Gastrocnemius medialis (tissue), 4 donors: ENCODE results near the gene CMBL. TPM values are rescaled to one million over a fixed set of nuclear protein-coding genes. Genes with fewer than 3 reads are reported as not detected.
"Not testable (repeated sequence)": the region's sequence is repeated elsewhere in the genome, so short reads cannot be mapped to it uniquely, and the experiment has no call there.

Experiments used
- ATAC-seq, 2 donors: fragments of 150-250 bp; one replicate each; pipeline ENCODE4 v1.9.1; 2016
- DNase-seq, 2 donors: peaks; one replicate each; pipeline ENCODE4 v3.0.0-alpha.2; 2019
- H3K27ac ChIP-seq, 4 donors: fragments of 200-600 bp; sonication (generic); 1 replicate in 1 of 4; 2 replicates in 3 of 4; pipeline ENCODE4 v1.5.1; 2016 to 2018; ENCODE audit warnings: mild to moderate bottlenecking in 2 of 4, moderate library complexity in 1 of 4
- H3K27me3 ChIP-seq, 3 donors: fragments of 200-600 bp; sonication (generic) in 2 of 3; 1 replicate in 1 of 3; 2 replicates in 2 of 3; pipeline versions ENCODE4 v1.5.1 to v1.6.0; 2016 to 2019; ENCODE audit warnings: mild to moderate bottlenecking in 1 of 3, moderate library complexity in 1 of 3
- H3K36me3 ChIP-seq, 2 donors: fragments of 200-600 bp; sonication (generic) in 1 of 2; one replicate each; pipeline ENCODE4 v1.5.1; 2017 to 2018
- H3K4me1 ChIP-seq, 2 donors: fragments of 200-600 bp; sonication (generic) in 1 of 2; one replicate each; pipeline ENCODE4 v1.5.1; 2016 to 2017; ENCODE audit warnings: mild to moderate bottlenecking in 2 of 2
- H3K4me3 ChIP-seq, 4 donors: fragments of 200-600 bp; sonication (generic) in 3 of 4; 1 replicate in 1 of 4; 2 replicates in 3 of 4; pipeline ENCODE4 v1.5.1; 2016 to 2019; ENCODE audit warnings: mild to moderate bottlenecking in 2 of 4
- H3K9me3 ChIP-seq, 3 donors: fragments of 200-600 bp; sonication (generic) in 2 of 3; 1 replicate in 1 of 3; 2 replicates in 2 of 3; pipeline ENCODE4 v1.5.1; 2016 to 2019
- CTCF ChIP-seq, 5 experiments: fragments of 450-650 bp in 3 of 5; fragments of 200-600 bp in 2 of 5; sonication (generic) in 2 of 5; IDR thresholded peaks in 4 of 5; conservative IDR thresholded peaks in 1 of 5; 1 replicate in 4 of 5; 2 replicates in 1 of 5; pipeline ENCODE4 v1.5.1; 2016 to 2019; ENCODE audit warnings: antibody characterized with exemption in 5 of 5, mild to moderate bottlenecking in 3 of 5, moderate library complexity in 3 of 5
- POLR2A ChIP-seq, 2 donors: fragments of 450-650 bp; IDR thresholded peaks; one replicate each; pipeline ENCODE4 v1.6.1; 2017; ENCODE audit warnings: antibody characterized with exemption in 2 of 2, mild to moderate bottlenecking in 2 of 2, moderate library complexity in 2 of 2
- in situ Hi-C, 4 donors: fragments of 200-750 bp; cut with MboI; loops; one replicate each; pipeline versions ENCODE4 v1.15.0 to v1.8.0; 2017; ENCODE audit warnings: low sequenced_read_pairs in 4 of 4
- intact Hi-C: fragments of 100-400 bp; cut with DNase I; formaldehyde crosslinking; loops from one replicate; pipeline ENCODE4 v1.15.1; 2023; ENCODE audit warnings: low total_unique reads
- total RNA-seq, 4 donors: library from RNA; depleted of rRNA; stranded (reverse); fragments of >200 nt; gene quantifications; one replicate each; pipeline versions ENCODE4 v1.1.0 to v1.2.3, GENCODE V29; 2016

CMBL gene
- total RNA-seq, 4 donors from 2014 or later, result 7.8 to 46.7 (median 35.6) TPM

DNA sequence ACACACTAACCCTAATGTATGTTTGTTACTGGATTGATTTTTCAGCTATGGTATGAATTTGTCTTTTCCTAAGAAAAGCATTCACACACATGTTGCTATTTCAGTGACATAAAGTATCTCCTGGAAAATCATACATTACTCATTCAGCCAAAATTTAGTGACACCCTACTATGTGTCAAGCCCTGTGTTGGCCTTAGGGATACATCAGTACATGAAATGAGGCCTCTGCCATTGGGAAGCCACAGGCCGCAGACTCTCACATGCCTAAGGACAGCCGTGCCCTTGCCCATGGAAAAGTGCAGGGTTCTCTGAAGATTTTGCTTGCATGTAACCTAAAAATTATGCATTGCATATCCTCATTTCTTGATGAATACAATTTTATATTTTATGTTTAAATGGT lies 40.6 kb upstream of the CMBL start:
- Histone ChIP-seq H3K27ac (peak overlapping the region in 2 of 4 donors; percentile 1 to 15), H3K9me3 (no peaks in the 10 kb centered on the region), H3K4me1 (peaks cover 3 to 9% of the 10 kb centered on the region in 2 donors), H3K36me3 (no peaks in the 10 kb centered on the region), H3K4me3 (no peak overlapping the region), H3K27me3 (no peaks in the 10 kb centered on the region)
- TF ChIP-seq CTCF (IDR thresholded peaks at IDR 0.05 in 4 of 5, conservative IDR thresholded peaks at IDR 0.05 in 1 of 5) (no peak), POLR2A (IDR thresholded peaks at IDR 0.05) (no peak)
- ATAC-seq, result no peak
- in situ Hi-C loops, result no loop called here
- no peak for DNase-seq
- intact Hi-C loops, result no loop called here

DNA sequence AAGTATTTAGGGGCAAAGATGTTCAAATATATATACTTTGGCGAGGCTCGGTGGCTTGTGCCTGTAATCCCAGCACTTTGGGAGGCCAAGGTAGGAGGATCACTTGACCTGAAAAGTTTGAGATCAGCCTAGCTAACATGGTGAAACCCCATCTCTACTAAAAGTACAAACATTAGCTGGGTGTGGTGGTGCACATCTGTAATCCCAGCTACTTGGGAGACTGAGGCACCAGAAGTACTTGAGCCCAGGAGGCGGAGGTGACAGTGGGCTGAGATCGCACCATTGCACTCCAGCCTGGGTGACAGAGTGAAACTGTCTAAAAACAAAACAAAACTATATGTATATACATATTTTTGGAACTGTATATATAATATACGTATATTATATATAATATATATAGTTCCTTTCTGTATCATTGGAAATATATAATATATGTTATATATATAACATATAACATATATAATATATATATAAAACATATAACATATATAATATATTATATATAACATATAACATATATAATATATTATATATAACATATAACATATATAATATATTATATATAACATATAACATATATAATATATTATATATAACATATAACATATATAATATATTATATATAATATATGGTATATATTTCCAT lies 36.9 kb upstream of the CMBL start:
- in situ Hi-C loops, H3K27me3 ChIP-seq, DNase-seq, H3K4me1 ChIP-seq, H3K36me3 ChIP-seq, H3K4me3 ChIP-seq, H3K9me3 ChIP-seq, intact Hi-C loops: not testable (repeated sequence)
- peak overlapping the region in 1 of 4 donors; percentile 8 for H3K27ac ChIP-seq
- ATAC-seq, result peak; percentile 16 to 37

- H3K4me3 ChIP-seq, result no peak overlapping the region
- TF ChIP-seq POLR2A (IDR thresholded peaks at IDR 0.05), result no peak
- no peak for TF ChIP-seq CTCF (IDR thresholded peaks at IDR 0.05 in 4 of 5, conservative IDR thresholded peaks at IDR 0.05 in 1 of 5)
- no peak for DNase-seq
- H3K27ac ChIP-seq, result no peak overlapping the region
- intact Hi-C loops (no loop called here), in situ Hi-C loops (no loop called here)
- H3K4me1 ChIP-seq, result peaks cover 0 to 9% of the 10 kb centered on the region in 2 donors
- no peaks in the 10 kb centered on the region for H3K27me3 ChIP-seq
- no peak for ATAC-seq
- no peaks in the 10 kb centered on the region for H3K9me3 ChIP-seq
- H3K36me3 ChIP-seq, result no peaks in the 10 kb centered on the region
These were observed 35.8 kb upstream of the CMBL start for GRCh38 chr5:10343486-10343885.

DNA sequence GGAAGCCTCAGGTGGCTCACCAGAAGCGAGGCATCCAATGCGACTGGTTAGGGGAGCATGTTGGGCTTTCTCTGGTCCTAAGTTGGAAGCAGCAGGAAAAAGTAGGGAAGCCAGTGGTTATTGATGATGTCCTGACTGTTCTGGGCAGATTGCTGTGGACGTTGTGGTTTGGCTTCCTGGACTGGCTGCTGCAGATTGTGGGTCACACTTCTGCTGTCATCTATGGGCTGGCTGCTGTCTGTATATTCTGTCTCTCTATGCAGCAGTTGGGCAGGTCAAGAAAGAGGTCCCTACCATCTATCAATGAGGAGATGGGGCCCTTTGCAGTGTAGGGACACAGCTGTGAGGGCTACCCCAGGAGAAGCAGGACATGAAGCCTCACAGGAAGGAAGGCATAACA lies 32.3 kb upstream of the CMBL start:
- intact Hi-C loops, result no loop called here
- no peak for ATAC-seq
- no peak overlapping the region for H3K27ac ChIP-seq

More for the DNA sequence above, 32.3 kb upstream of the CMBL start:
- no peaks in the 10 kb centered on the region for H3K9me3 ChIP-seq
- H3K4me1 ChIP-seq, result peaks cover 0 to 9% of the 10 kb centered on the region in 2 donors
- no peaks in the 10 kb centered on the region for H3K36me3 ChIP-seq
- no peak for DNase-seq
- in situ Hi-C loops, result no loop called here
- TF ChIP-seq CTCF (IDR thresholded peaks at IDR 0.05 in 4 of 5, conservative IDR thresholded peaks at IDR 0.05 in 1 of 5) (no peak), POLR2A (IDR thresholded peaks at IDR 0.05) (no peak)
- H3K27me3 ChIP-seq, result no peaks in the 10 kb centered on the region
- no peak overlapping the region for H3K4me3 ChIP-seq
